Measurements from ENCODE around the gene SCGB1C2.
"Not testable (repeated sequence)": the region's sequence is repeated elsewhere in the genome, so short reads cannot be mapped to it uniquely, and the experiment has no call there.

GRCh38 chr17:118339-118917 lies 18.9 kb upstream of the SCGB1C2 start:
- not testable (repeated sequence) for TF ChIP-seq CTCF (conservative IDR thresholded peaks at IDR 0.05); ZFX (IDR thresholded peaks at IDR 0.05)
